Adipocyte (in vitro differentiated cells): ENCODE data around the gene IGF2BP3.

Experiments used
- DNase-seq: peaks from one replicate; pipeline ENCODE4 v3.0.0-alpha.2; 2015; ENCODE audit warnings: low read depth
- H3K27me3 ChIP-seq: replicated peaks from 2 replicates; pipeline ENCODE4 v1.7.0; 2013; ENCODE audit warnings: mild to moderate bottlenecking, low read length, moderate library complexity; ENCODE audit not compliant: control insufficient read depth, insufficient read depth
- H3K36me3 ChIP-seq: 2 replicates; pipeline ENCODE4 v1.7.0; 2013; ENCODE audit warnings: low read length, mild to moderate bottlenecking, moderate library complexity; ENCODE audit not compliant: control insufficient read depth, insufficient read depth, severe bottlenecking
- H3K4me1 ChIP-seq: 2 replicates; pipeline ENCODE4 v1.7.0; 2013; ENCODE audit warnings: mild to moderate bottlenecking, low read length, moderate library complexity; ENCODE audit not compliant: control insufficient read depth, insufficient read depth
- H3K4me3 ChIP-seq: 2 replicates; pipeline ENCODE4 v1.7.0; 2013; ENCODE audit warnings: mild to moderate bottlenecking, low read length, moderate library complexity
- H3K9ac ChIP-seq: 2 replicates; pipeline ENCODE4 v1.7.0; 2013; ENCODE audit warnings: mild to moderate bottlenecking, low read length, moderate library complexity
- H3K9me3 ChIP-seq: 2 replicates; pipeline ENCODE4 v1.7.0; 2013; ENCODE audit warnings: mild to moderate bottlenecking, low read length, moderate library complexity; ENCODE audit not compliant: control insufficient read depth

Gene IGF2BP3

DNA sequence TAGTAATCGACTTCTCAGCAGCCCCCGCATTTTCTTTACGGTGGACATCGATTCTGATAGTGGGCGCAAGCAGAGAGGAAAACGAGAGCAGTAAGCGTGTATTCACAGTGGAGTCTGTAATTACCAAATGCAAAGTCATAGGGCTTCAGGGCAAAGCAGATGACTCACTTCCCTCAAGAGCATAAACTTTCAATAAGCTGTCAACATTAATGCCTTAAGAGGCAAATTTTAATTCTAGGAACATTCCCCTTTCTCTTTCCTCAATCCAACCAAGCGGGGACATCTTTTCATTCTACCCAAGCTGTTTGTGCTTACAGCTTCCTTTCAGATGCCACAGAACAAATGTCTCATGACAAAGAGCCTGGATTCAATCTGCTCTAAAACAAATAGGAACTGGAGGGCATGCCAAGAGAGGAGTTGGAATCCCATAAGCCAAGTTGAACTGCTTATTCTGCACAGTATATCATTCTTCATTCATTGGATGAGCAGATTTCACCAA lies 122.6 kb downstream of the IGF2BP3 start:
- H3K4me3 ChIP-seq, result peak overlapping the region; percentile 47
- no peak overlapping the region for H3K9ac ChIP-seq
- H3K27me3 ChIP-seq, result no peaks in the 10 kb centered on the region
- no peaks in the 10 kb centered on the region for H3K36me3 ChIP-seq
- DNase-seq, result peak; percentile 89
- no peaks in the 10 kb centered on the region for H3K9me3 ChIP-seq
- peaks cover 29% of the 10 kb centered on the region for H3K4me1 ChIP-seq

GRCh38 chr7:23347033-23347681 lies 123.1 kb downstream of the IGF2BP3 start:
- H3K9ac ChIP-seq, result no peak overlapping the region
- no peaks in the 10 kb centered on the region for H3K9me3 ChIP-seq
- peaks cover 28% of the 10 kb centered on the region for H3K4me1 ChIP-seq
- no peaks in the 10 kb centered on the region for H3K36me3 ChIP-seq
- no peaks in the 10 kb centered on the region for H3K27me3 ChIP-seq
- H3K4me3 ChIP-seq, result peak overlapping the region; percentile 47
- peak; percentile 16 for DNase-seq

- no peaks in the 10 kb centered on the region for H3K9me3 ChIP-seq
- no peak overlapping the region for H3K4me3 ChIP-seq
- H3K4me1 ChIP-seq, result peaks cover 28% of the 10 kb centered on the region
- H3K27me3 ChIP-seq, result no peaks in the 10 kb centered on the region
- no peak overlapping the region for H3K9ac ChIP-seq
- H3K36me3 ChIP-seq, result no peaks in the 10 kb centered on the region
- DNase-seq, result no peak
These were observed 124.0 kb downstream of the IGF2BP3 start for GRCh38 chr7:23346316-23346715.

DNA sequence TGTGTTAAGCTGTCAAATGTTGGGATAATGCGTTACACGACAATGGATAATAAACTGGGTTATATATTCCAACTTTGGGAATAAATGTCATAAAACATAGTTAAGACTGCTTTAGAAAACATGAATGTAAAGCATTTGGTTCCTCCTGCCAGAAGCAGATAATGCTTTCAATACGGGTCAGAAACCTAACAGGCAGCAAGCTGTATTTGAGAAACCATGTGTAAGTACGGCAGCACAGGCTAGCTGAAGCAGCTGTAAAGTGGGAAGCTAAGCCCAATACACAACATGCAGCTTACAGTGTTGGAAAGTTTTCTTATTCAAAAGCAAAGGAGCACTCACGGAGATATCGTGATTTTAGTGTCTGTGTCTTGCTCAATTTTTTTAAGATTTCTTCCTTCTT lies 124.7 kb downstream of the IGF2BP3 start:
- Histone ChIP-seq H3K4me1 (peaks cover 28% of the 10 kb centered on the region), H3K36me3 (no peaks in the 10 kb centered on the region)
- DNase-seq, result no peak

DNA sequence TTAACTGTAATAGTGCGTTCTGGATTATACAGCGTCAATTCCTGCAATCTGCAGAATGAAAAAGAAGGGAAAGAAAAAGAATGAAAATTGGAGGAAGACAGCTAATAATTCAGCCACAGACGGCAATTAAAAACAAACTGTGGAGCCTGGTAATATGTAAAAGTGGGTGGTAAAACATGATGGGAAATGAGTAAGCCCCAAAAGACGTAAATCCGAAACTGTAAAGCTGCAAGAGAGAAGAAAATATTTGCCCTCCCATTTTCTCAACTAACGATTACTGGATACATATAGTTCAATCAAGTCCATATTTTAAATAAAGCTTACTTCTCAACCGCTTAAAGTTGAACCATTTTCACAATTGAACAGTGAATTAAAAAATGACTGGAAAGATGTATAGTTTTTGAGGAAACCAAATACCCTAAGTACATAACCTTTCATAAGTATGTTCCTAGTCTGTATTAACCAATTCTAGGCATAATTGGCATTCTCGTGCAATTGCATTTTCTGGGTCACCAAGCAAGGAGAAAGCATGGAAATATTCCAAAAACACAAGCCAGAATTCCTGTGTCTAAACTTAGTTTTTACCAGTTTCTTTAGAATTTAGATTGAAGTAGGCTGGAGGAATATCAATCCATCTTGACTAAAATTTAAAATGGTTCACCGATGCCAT lies 126.3 kb downstream of the IGF2BP3 start:
- Histone ChIP-seq H3K36me3 (no peaks in the 10 kb centered on the region), H3K9ac (no peak overlapping the region), H3K4me1 (peaks cover 16% of the 10 kb centered on the region), H3K9me3 (no peaks in the 10 kb centered on the region), H3K4me3 (no peak overlapping the region), H3K27me3 (no peaks in the 10 kb centered on the region)
- peak; percentile 38 for DNase-seq

More for the DNA sequence above, 124.7 kb downstream of the IGF2BP3 start:
- H3K9me3 ChIP-seq, result no peaks in the 10 kb centered on the region
- no peak overlapping the region for H3K9ac ChIP-seq
- no peaks in the 10 kb centered on the region for H3K27me3 ChIP-seq
- no peak overlapping the region for H3K4me3 ChIP-seq

DNA sequence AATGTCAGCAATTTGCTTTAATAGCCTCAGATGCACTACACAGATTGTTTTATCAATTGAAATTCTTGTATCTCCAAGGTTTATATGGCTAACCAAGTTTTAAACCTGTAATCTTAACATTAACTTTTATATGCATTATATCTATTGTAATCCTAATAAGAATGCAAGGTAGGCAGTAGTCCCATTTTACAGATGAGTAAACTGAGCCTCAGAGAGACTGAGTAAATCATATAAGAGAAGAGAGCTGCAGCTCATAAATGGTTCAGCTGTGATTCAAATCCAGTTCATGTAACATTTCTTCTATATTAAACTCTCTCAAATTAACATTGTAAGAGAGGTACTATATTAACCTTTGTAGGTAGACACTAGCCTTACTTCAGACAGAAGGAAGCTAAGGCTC lies 127.2 kb downstream of the IGF2BP3 start:
- no peaks in the 10 kb centered on the region for H3K9me3 ChIP-seq

DNA sequence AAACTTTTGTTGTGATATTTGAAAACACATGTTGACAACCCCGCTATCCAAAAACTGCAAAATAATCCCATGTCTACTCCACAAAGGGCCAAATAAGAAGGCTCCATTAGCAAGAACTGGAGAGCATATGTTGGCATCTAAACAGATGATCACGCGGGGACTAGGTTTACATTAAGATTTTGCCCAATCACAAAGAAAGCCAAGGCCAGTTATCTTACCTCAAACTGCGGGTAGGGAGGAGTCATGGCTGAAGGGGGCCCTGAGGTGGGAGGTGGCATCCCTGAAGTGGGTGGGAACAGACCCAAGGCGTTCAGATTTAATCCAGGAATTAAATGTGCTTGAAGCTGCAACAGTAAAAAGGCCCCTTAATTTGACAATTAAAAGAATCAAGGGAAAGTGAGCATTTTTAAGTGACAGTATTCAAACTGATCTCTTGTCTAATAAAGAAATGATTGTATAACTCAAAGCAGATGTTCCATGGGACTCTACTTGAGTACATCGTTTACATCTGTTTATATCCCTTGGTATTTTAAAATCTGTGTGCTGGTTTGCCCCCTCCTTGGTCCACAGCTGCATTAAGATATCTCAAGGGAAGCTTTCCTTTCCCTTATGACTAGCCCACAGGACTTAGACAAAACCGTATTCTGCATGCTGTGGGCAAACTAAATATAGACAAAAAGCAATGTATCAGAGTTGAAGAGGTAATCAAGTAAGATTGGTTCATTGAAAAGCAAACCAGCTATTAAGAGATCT lies 128.3 kb downstream of the IGF2BP3 start:
- Histone ChIP-seq H3K9ac (no peak overlapping the region), H3K27me3 (no peaks in the 10 kb centered on the region), H3K4me3 (no peak overlapping the region), H3K36me3 (peaks cover 5% of the 10 kb centered on the region), H3K4me1 (peaks cover under 1% of the 10 kb centered on the region), H3K9me3 (peaks cover 8% of the 10 kb centered on the region)
- DNase-seq, result peak; percentile 56

More for the DNA sequence above, 127.2 kb downstream of the IGF2BP3 start:
- Histone ChIP-seq H3K4me1 (peaks cover 12% of the 10 kb centered on the region), H3K9ac (no peak overlapping the region), H3K4me3 (no peak overlapping the region), H3K27me3 (no peaks in the 10 kb centered on the region), H3K36me3 (no peaks in the 10 kb centered on the region)
- no peak for DNase-seq

- DNase-seq, result peak; percentile 17
- H3K36me3 ChIP-seq, result peaks cover 5% of the 10 kb centered on the region
These were observed 131.4 kb downstream of the IGF2BP3 start for GRCh38 chr7:23338863-23339262.

GRCh38 chr7:23338439-23338838 lies 131.9 kb downstream of the IGF2BP3 start:
- peaks cover 5% of the 10 kb centered on the region for H3K36me3 ChIP-seq
- H3K9ac ChIP-seq, result no peak overlapping the region
- H3K9me3 ChIP-seq, result peaks cover 8% of the 10 kb centered on the region
- no peak overlapping the region for H3K4me3 ChIP-seq
- no peak for DNase-seq
- H3K4me1 ChIP-seq, result peaks cover 23% of the 10 kb centered on the region
- no peaks in the 10 kb centered on the region for H3K27me3 ChIP-seq

More at GRCh38 chr7:23338863-23339262, 131.4 kb downstream of the IGF2BP3 start:
- peaks cover 19% of the 10 kb centered on the region for H3K4me1 ChIP-seq
- no peak overlapping the region for H3K4me3 ChIP-seq
- H3K9me3 ChIP-seq, result peaks cover 8% of the 10 kb centered on the region
- no peaks in the 10 kb centered on the region for H3K27me3 ChIP-seq
- H3K9ac ChIP-seq, result no peak overlapping the region

DNA sequence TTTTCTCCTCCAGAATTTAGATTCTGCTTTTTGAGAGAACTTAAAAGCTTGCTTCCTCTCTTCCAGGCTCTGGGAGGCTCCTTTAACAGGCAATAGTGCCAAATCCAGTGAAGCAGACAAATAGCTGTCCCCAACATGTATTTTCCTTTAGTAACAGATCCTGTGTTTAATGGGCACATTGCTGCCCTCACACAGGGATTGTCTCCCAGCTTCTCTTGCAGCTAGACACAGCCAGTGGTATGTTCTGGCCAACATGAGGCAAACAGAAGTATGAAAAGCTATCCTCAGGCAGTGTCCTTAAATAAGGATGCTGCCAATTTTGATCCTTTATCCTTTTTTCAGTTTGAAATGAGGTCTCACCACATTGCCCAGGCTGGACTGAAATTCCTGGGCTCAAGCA lies 132.9 kb downstream of the IGF2BP3 start:
- H3K9me3 ChIP-seq, result peaks cover 8% of the 10 kb centered on the region
- H3K4me1 ChIP-seq, result peaks cover 34% of the 10 kb centered on the region
- H3K4me3 ChIP-seq, result no peak overlapping the region
- no peak overlapping the region for H3K9ac ChIP-seq
- H3K27me3 ChIP-seq, result no peaks in the 10 kb centered on the region
- no peak for DNase-seq
- H3K36me3 ChIP-seq, result peaks cover 5% of the 10 kb centered on the region

GRCh38 chr7:23336799-23337283 lies 133.4 kb downstream of the IGF2BP3 start:
- no peak for DNase-seq
- peaks cover 8% of the 10 kb centered on the region for H3K9me3 ChIP-seq
- no peaks in the 10 kb centered on the region for H3K27me3 ChIP-seq
- peaks cover 39% of the 10 kb centered on the region for H3K4me1 ChIP-seq
- no peak overlapping the region for H3K9ac ChIP-seq
- no peak overlapping the region for H3K4me3 ChIP-seq
- H3K36me3 ChIP-seq, result peaks cover 5% of the 10 kb centered on the region
